B cell (primary cell): ENCODE results near the gene KBTBD3. TPM values are rescaled to one million over a fixed set of nuclear protein-coding genes. Genes with fewer than 3 reads are reported as not detected.

ENCODE experiments used
- ATAC-seq: fragments of 200-7000 bp; cut with Tn5 transposase; one replicate; pipeline ENCODE4 v1.10.0; 2021; ENCODE audit warnings: low read depth, mild to moderate bottlenecking, moderate number of reproducible peaks, moderate library complexity
- CTCF ChIA-PET: fragments of 350-600 bp; sonication (Branson Sonifier 250); formaldehyde crosslinking; loops from one replicate; lab custom pipeline; 2021; ENCODE audit warnings: antibody characterized with exemption, inconsistent platforms; lab: Charles Lee
- POLR2A ChIA-PET: fragments of 350-600 bp; sonication (Branson Sonifier 250); formaldehyde crosslinking; loops from one replicate; lab custom pipeline; 2021; ENCODE audit warnings: antibody characterized with exemption; lab: Charles Lee
- DNase-seq: peaks from one replicate; pipeline ENCODE4 v3.0.0; 2013
- H2AFZ ChIP-seq: 2 replicates; pipeline ENCODE4 v1.6.1; 2012; ENCODE audit warnings: mild to moderate bottlenecking, low read depth, low read length; ENCODE audit not compliant: insufficient read depth, poor library complexity, severe bottlenecking
- H3K27ac ChIP-seq, 2 donors: 1 replicate in 1 of 2; 2 replicates in 1 of 2; pipeline ENCODE4 v1.5.1; 2012 to 2013; ENCODE audit warnings: low read length in 2 of 2, mild to moderate bottlenecking in 2 of 2, moderate library complexity in 1 of 2
- H3K27me3 ChIP-seq, 4 experiments: fragments of 200-600 bp in 1 of 4; sonication (generic) in 1 of 4; replicated peaks in 1 of 4; 1 replicate in 2 of 4; 2 replicates in 2 of 4; pipeline versions ENCODE4 v1.6.1 to v1.7.0; 2013 to 2016; ENCODE audit warnings: low read length in 3 of 4, mild to moderate bottlenecking in 2 of 4, mixed read lengths in 1 of 4, moderate library complexity in 1 of 4; ENCODE audit not compliant: insufficient read depth in 4 of 4, control insufficient read depth in 3 of 4; ENCODE audit errors: control extremely low read depth in 1 of 4
- H3K36me3 ChIP-seq, 2 experiments: replicated peaks in 1 of 2; 1 replicate in 1 of 2; 2 replicates in 1 of 2; pipeline versions ENCODE4 v1.6.1 to v1.7.1; 2013; ENCODE audit warnings: low read length in 1 of 2; ENCODE audit not compliant: insufficient read depth in 2 of 2, control insufficient read depth in 1 of 2; ENCODE audit errors: control extremely low read depth in 1 of 2, extremely low read depth in 1 of 2
- H3K4me1 ChIP-seq, 2 donors: fragments of 200-600 bp in 1 of 2; sonication (generic) in 1 of 2; 1 replicate in 1 of 2; 2 replicates in 1 of 2; pipeline versions ENCODE4 v1.5.1 to v1.6.1; 2013 to 2017; ENCODE audit warnings: low read length in 2 of 2; ENCODE audit not compliant: control insufficient read depth in 2 of 2, insufficient read depth in 2 of 2
- H3K4me2 ChIP-seq: replicated peaks from 2 replicates; pipeline ENCODE3; 2012; ENCODE audit warnings: mild to moderate bottlenecking, low read depth, low read length; ENCODE audit not compliant: poor library complexity, severe bottlenecking
- H3K4me3 ChIP-seq, 5 experiments: fragments of 200-600 bp in 1 of 5; sonication (generic) in 1 of 5; 1 replicate in 3 of 5; 2 replicates in 2 of 5; pipeline versions ENCODE4 v1.5.1 to v1.7.0; 2011 to 2016; ENCODE audit warnings: low read length in 4 of 5, mild to moderate bottlenecking in 4 of 5, low read depth in 2 of 5, control low read depth in 1 of 5, moderate library complexity in 1 of 5; ENCODE audit not compliant: insufficient read depth in 1 of 5; ENCODE audit errors: control extremely low read depth in 1 of 5, extremely low read depth in 1 of 5
- H3K79me2 ChIP-seq: fragments of 200-600 bp; sonication (generic); one replicate; pipeline ENCODE4 v1.6.0; 2016; ENCODE audit warnings: low read length; ENCODE audit not compliant: control insufficient read depth, insufficient read depth
- H3K9ac ChIP-seq: fragments of 200-600 bp; sonication (generic); 2 replicates; pipeline ENCODE4 v1.6.1; 2017; ENCODE audit warnings: mild to moderate bottlenecking, low read length, moderate library complexity
- H3K9me3 ChIP-seq, 3 donors: one replicate each; pipeline versions ENCODE4 v1.6.1 to v1.7.1; 2013; ENCODE audit warnings: low read length in 2 of 3; ENCODE audit not compliant: control insufficient read depth in 2 of 3, insufficient read depth in 1 of 3; ENCODE audit errors: control extremely low read depth in 1 of 3
- H4K20me1 ChIP-seq: 2 replicates; pipeline ENCODE4 v1.6.0; 2012; ENCODE audit warnings: mild to moderate bottlenecking, low read length; ENCODE audit not compliant: insufficient read depth, control insufficient read depth, poor library complexity, severe bottlenecking
- H3K27ac Mint-ChIP-seq: one replicate; pipeline ENCODE4 v1.8.0; 2021; ENCODE audit warnings: mixed read lengths
- H3K27me3 Mint-ChIP-seq: one replicate; pipeline ENCODE4 v1.8.0; 2021; ENCODE audit warnings: mixed read lengths
- H3K4me1 Mint-ChIP-seq: one replicate; pipeline ENCODE4 v1.8.0; 2021; ENCODE audit warnings: mixed read lengths
- H3K4me3 Mint-ChIP-seq: one replicate; pipeline ENCODE4 v1.8.0; 2021; ENCODE audit warnings: mixed read lengths
- H3K9me3 Mint-ChIP-seq: one replicate; pipeline ENCODE4 v1.8.0; 2022; ENCODE audit warnings: mixed read lengths; ENCODE audit not compliant: insufficient read depth
- EZH2 ChIP-seq: IDR thresholded peaks from 2 replicates; pipeline ENCODE4 v1.6.1; 2012; ENCODE audit warnings: borderline replicate concordance, low read depth, mild to moderate bottlenecking, moderate library complexity, low read length; ENCODE audit not compliant: insufficient read depth, poor library complexity, severe bottlenecking
- WGBS: methylation state at CpG from one replicate; pipeline ENCODE4 v1.1.5; 2013; ENCODE audit warnings: missing lambda C conversion rate; ENCODE audit not compliant: insufficient coverage; 5-methylcytosine and 5-hydroxymethylcytosine counted together
- intact Hi-C: fragments of 100-400 bp; cut with micrococcal nuclease; formaldehyde crosslinking; loops from one replicate; pipeline ENCODE4 v1.10.0; 2022
- polyA plus RNA-seq: library from polyadenylated mRNA; depleted of rRNA; stranded (reverse); fragments of >200 nt; gene quantifications from 2 replicates; pipeline ENCODE4 v1.2.3, GENCODE V29; 2012
- total RNA-seq, 2 donors: library from RNA; stranded (reverse); fragments of 120-200 nt in 1 of 2; gene quantifications; 1 replicate in 1 of 2; 2 replicates in 1 of 2; pipeline versions ENCODE4 v1.2.3 to v1.2.4, GENCODE V29; 2013 to 2022
- TF ChIP-seq, protein P1 (sequence below): fragments of 200-600 bp; IDR thresholded peaks from one replicate; pipeline ENCODE4 v1.8.0; 2022; ENCODE audit warnings: antibody characterized with exemption, mild to moderate bottlenecking

Gene KBTBD3
- total and polyA plus RNA-seq, 2 donors (not counting 1 experiment from before 2014, with no cell fraction given) = 1.8 to 15.5 TPM

DNA sequence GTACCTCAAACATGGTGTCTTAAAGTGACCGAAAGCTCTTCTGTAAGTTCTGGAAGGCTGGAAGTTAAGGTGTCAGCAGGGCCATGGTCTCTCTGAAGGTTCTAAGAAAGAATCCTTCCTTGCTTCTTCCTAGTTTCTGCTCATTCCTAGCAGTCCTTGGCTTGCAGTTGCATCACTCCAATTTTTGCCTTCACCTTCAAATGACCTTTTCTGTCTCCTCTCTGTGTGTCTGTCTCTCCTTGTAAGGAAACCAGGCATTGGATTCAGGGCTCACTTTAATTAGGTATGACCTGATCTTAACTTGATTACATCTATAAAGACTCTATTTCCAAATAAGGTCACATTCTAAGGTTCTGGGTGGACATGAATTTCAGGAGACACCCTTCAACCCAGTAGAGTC is 9.0 kb upstream of the KBTBD3 start:
- no CpG with 5 or more reads among the region's 1 CpG for WGBS
- peaks cover 6 to 12% of the 10 kb centered on the region in 2 donors for H3K4me1 ChIP-seq
- POLR2A ChIA-PET = no interaction called here
- no peak overlapping the region for H3K9ac ChIP-seq
- Mint-ChIP-seq H3K27me3 (no peaks in the 10 kb centered on the region), H3K9me3 (no peaks in the 10 kb centered on the region), H3K27ac (no peak overlapping the region), H3K4me1 (peaks cover 39% of the 10 kb centered on the region), H3K4me3 (no peak overlapping the region)
- ATAC-seq (no peak), DNase-seq (no peak)
- no peaks in the 10 kb centered on the region for H3K27me3 ChIP-seq
- peak overlapping the region in 1 of 2 donors; percentile 23 for H3K27ac ChIP-seq
- intact Hi-C loops = no loop called here
- no peak overlapping the region for H3K4me2 ChIP-seq
- TF ChIP-seq EZH2 = no peak
- TF ChIP-seq, protein P1, sequence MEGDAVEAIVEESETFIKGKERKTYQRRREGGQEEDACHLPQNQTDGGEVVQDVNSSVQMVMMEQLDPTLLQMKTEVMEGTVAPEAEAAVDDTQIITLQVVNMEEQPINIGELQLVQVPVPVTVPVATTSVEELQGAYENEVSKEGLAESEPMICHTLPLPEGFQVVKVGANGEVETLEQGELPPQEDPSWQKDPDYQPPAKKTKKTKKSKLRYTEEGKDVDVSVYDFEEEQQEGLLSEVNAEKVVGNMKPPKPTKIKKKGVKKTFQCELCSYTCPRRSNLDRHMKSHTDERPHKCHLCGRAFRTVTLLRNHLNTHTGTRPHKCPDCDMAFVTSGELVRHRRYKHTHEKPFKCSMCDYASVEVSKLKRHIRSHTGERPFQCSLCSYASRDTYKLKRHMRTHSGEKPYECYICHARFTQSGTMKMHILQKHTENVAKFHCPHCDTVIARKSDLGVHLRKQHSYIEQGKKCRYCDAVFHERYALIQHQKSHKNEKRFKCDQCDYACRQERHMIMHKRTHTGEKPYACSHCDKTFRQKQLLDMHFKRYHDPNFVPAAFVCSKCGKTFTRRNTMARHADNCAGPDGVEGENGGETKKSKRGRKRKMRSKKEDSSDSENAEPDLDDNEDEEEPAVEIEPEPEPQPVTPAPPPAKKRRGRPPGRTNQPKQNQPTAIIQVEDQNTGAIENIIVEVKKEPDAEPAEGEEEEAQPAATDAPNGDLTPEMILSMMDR = no peak
- peaks cover 65% of the 10 kb centered on the region for H3K79me2 ChIP-seq
- CTCF ChIA-PET = no interaction called here
- peaks cover 38% of the 10 kb centered on the region for H4K20me1 ChIP-seq
- no peak overlapping the region for H2AFZ ChIP-seq
- no peaks in the 10 kb centered on the region for H3K9me3 ChIP-seq
- no peak overlapping the region for H3K4me3 ChIP-seq
- peaks cover 12 to 40% of the 10 kb centered on the region in 2 experiments for H3K36me3 ChIP-seq

DNA sequence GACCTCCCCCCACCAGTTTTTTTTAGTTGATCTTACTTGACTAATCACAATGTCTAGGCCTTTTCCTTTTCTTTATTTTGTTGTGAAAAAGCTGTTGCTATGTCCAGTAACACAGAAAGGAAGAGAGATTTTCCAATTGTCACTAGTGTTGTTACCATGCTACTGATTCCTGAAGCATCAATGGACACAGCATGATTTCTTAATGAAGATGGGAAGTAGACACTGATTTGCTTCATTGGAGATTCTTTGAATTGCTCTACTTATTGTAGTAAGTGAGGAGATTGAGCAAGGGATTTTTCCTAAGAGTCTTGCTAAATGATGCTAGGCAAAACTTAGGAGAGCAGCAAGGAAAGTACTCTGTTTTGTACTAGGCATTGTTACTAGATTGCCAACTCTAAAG is 4.9 kb upstream of the KBTBD3 start:
- Mint-ChIP-seq H3K27me3 (no peaks in the 10 kb centered on the region), H3K4me1 (peaks cover 50% of the 10 kb centered on the region), H3K9me3 (no peaks in the 10 kb centered on the region), H3K27ac (no peak overlapping the region), H3K4me3 (no peak overlapping the region)
- no peak for DNase-seq
- H3K79me2 ChIP-seq = peaks cover 78% of the 10 kb centered on the region
- peaks cover 19% of the 10 kb centered on the region for H4K20me1 ChIP-seq
- no peak for ATAC-seq
- H3K9me3 ChIP-seq = no peaks in the 10 kb centered on the region
- no peak overlapping the region for H3K9ac ChIP-seq
- no peak overlapping the region for H3K27ac ChIP-seq
- H3K27me3 ChIP-seq = no peaks in the 10 kb centered on the region
- no peak overlapping the region for H3K4me2 ChIP-seq
- peaks cover 13 to 44% of the 10 kb centered on the region in 2 experiments for H3K36me3 ChIP-seq
- H3K4me1 ChIP-seq = peaks cover 12 to 19% of the 10 kb centered on the region in 2 donors
- ChIA-PET CTCF (no interaction called here), POLR2A (no interaction called here)
- H2AFZ ChIP-seq = no peak overlapping the region
- intact Hi-C loops = no loop called here
- H3K4me3 ChIP-seq = no peak overlapping the region
- TF ChIP-seq EZH2 = no peak
- TF ChIP-seq, protein P1 = no peak
